GM12801 (cell line): ENCODE measurements around the gene UBE2O.

ENCODE experiments used
- TF ChIP-seq, protein P1 (sequence below): IDR thresholded peaks from one replicate; pipeline ENCODE4 v1.5.1; 2011; ENCODE audit warnings: control low read depth; ENCODE audit not compliant: insufficient read length; ENCODE audit errors: extremely low read depth

Gene UBE2O

DNA sequence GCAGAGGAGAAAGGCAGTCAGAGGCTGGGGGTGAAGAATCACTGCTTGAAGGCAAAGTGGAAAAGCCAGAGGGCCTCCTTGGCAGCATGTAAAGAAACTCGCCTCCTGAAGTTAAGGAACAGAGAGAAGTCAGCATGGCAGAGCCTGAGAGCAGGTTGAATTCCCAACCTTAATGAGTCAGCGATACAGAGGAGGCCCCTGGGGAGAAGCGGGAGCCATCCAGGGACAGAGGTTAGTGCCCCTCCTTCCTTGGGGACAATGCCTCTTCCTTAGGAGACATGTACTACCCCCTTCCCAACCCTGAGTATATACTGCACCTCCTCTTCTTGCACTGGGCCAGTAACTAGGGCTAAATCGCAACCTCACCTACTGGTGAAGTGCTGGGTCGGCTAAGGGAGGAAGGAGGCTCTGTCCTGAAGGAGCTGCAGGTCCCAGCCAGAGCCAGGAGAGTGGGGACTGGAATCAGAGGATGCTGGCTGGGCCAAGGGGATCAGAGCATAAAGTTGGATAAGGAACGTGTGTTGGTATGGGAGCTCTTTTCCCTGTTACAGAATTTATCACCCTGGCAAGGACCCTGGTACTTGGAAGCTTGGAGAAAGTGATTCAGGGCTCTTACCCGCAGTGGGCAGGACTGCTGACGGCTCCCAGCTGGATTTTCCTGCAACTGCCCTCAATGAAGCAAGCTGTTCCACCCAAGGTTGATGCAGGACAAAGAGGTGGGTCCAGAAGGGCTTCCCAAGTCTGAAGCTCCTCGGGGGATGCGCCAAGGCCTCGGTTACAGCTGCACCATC is 9.0 kb upstream of the UBE2O start:
- TF ChIP-seq, protein P1, sequence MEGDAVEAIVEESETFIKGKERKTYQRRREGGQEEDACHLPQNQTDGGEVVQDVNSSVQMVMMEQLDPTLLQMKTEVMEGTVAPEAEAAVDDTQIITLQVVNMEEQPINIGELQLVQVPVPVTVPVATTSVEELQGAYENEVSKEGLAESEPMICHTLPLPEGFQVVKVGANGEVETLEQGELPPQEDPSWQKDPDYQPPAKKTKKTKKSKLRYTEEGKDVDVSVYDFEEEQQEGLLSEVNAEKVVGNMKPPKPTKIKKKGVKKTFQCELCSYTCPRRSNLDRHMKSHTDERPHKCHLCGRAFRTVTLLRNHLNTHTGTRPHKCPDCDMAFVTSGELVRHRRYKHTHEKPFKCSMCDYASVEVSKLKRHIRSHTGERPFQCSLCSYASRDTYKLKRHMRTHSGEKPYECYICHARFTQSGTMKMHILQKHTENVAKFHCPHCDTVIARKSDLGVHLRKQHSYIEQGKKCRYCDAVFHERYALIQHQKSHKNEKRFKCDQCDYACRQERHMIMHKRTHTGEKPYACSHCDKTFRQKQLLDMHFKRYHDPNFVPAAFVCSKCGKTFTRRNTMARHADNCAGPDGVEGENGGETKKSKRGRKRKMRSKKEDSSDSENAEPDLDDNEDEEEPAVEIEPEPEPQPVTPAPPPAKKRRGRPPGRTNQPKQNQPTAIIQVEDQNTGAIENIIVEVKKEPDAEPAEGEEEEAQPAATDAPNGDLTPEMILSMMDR: no peak

DNA sequence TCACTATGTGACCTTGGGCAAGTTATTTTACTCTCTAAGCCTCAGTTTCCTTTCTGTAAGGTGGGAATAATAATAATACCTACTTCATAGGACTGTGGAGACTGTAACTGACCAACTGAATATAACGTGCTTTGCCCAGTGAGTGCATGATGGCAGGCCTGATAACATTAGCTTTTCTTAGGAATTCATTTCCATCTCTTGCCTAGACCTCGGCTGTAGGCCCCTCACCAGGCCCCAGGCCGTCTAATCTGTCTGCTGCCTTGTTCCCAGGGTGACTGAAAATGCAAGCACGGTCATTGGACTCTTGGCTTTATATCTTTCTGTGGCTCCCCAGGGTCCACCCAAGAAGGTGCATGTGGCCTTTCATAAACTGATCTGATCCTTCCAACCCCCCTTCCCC is 6.7 kb upstream of the UBE2O start:
- TF ChIP-seq, protein P1: no peak

DNA sequence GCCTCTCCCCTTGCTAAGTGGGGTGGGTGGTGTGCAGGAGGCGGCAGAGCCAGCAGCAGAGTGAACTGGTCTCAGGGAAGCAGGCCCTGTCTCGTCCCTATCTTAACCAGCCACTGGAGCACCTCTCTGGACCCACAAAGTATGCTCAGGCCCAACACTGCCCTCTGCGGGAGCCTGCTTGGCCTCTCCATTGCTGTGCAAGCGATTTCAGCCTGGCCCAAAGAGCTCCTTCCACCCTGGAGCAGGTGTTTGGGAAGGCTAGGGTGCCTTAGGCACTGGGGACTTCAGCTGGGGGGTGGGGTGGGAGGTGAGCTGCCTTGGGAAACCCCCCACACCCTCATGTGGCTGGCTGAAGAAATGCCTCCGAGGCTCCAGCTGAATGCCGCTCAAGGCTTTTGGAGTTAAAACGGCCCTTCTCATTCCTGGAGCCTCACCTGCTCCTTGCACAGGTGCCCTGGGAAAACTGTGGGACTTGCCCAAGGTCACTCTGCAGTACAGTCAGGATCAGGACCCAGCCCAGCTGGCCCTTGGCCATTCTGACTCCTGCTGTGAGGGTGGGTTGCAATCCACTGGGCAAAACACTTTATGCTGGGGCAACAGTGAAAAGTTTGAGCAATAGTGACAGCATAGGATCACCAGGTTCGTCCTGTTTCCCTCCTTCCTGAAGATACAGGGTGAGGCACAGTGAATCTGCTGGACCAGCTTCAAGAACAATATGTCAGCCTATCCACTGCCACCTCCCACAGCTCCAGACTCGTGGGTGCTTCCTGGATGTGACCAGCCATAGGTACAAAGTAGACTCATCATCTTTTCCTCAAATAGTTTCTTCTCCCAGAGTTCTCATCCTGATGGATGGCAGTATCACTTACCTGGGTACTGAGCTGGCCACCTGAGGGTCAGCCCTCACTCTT is 5.9 kb upstream of the UBE2O start:
- TF ChIP-seq, protein P1: no peak

DNA sequence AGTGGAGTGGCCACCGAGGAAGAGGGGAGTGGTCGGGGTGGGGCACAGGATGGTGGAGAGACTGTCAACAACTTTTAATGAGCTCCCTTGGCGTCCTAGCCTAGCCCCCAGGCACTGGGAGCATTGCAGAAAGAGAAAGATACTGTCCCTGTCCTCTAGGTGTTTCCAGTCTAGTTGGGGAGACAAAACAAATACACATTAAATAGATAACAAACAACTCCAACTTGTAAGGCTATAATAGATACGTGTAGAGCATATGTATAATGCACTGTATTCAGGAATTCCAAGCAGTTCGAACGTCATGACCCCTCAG is 435 bp upstream of the UBE2O start:
- TF ChIP-seq, protein P1: no peak

DNA sequence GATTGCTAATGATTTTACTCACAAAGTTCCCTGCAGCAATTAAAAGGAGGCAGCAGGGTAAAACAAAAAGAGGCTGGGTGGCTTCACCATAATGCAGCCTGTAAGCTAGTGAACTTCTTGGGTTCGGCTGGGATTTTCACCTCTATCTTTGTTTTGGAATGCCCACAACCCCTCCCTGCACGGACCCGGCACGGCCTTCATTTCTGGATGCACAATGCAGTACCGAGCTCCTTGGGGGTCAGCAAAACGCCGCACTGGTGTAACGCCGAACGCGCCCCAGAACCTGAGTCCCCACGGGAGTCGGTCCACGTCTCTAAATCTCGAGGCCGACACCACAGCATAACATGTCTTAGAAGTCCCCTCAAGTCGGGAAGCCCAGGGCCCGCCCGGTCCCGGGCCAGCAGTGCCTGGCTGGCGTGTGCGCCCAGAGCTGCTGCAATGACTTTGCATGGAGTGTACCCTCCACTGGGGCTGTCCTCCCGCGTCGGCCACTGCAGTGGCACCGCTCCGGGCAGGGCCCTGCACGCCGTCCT is 759 bp downstream of the UBE2O start:
- TF ChIP-seq, protein P1: no peak

DNA sequence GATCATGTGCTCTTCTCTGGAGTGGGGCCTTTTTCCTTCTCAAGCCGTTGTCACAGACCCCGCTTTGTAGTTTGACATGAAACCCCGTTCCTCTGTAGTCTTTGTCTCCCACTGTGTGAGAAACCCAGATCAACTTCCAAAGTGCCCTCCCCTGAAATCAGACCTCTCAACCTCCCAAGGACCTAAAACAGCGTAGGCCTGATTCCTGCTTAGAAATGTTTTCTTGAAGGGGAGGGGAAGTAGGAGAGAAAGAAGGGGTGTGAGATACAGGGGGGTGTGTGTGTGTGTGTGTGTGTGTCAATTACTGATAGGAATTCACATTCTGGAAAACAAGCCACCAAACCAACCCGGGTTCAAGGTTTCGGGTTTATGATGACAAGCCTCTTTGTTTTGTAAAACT is 1.4 kb downstream of the UBE2O start:
- TF ChIP-seq, protein P1: no peak

DNA sequence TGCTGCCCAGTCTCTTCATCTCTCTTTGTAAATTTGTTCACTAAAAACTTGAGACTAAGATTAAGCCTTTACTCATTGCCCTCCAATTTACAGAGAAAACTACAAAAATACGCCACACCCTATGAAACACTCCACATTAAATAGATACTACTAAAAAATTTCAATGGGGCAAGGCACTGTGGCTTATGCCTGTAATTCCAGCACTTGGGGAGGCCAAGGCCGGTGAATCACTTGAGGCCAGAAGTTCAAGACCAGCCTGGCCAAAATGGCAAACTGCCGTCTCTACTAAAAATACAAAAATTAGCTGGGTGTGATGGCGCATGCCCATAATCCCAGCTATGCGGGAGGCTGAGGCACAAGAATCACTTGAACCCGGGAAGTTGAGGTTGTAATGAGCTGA is 3.8 kb downstream of the UBE2O start:
- TF ChIP-seq, protein P1: no peak
